ENCODE data around the gene PHLDB2. TPM values are rescaled to one million over a fixed set of nuclear protein-coding genes. Genes with fewer than 3 reads are reported as not detected.

The PHLDB2 gene
- total RNA-seq, 2 experiments from 2014 or later: 5.8 to 6.0 TPM

GRCh38 chr3:111885578-111885977, 26.5 kb downstream of the PHLDB2 start:
- H3K36me3 ChIP-seq (ENCODE audit: insufficient read depth, low read length): no peaks in the 10 kb centered on the region
- H3K9me3 Mint-ChIP-seq: no peaks in the 10 kb centered on the region
- H3K4me1 Mint-ChIP-seq (ENCODE audit: low read depth): no peaks in the 10 kb centered on the region
- no peaks in the 10 kb centered on the region for H3K36me3 Mint-ChIP-seq (ENCODE audit: low read depth)
- H3K27me3 ChIP-seq (ENCODE audit: control insufficient read depth in 1 of 2, insufficient read depth in 2 of 2, low read length in 2 of 2): no peaks in the 10 kb centered on the region
- no peaks in the 10 kb centered on the region for H3K27me3 Mint-ChIP-seq
- POLR2A ChIA-PET: no interaction called here
- H3K27ac Mint-ChIP-seq: no peak overlapping the region
- no peak for ATAC-seq (ENCODE audit: poor library complexity)
- no peaks in the 10 kb centered on the region for H3K9me3 ChIP-seq (ENCODE audit: control insufficient read depth in 1 of 2, insufficient read depth in 1 of 2, low read length in 2 of 2)
- intact Hi-C loops (cut with DNase I, micrococcal nuclease): no loop called here
- H3K4me3 Mint-ChIP-seq: no peak overlapping the region
- H3K4me1 ChIP-seq (ENCODE audit: insufficient read depth, low read length): no peaks in the 10 kb centered on the region
- no peak overlapping the region for H3K4me3 ChIP-seq (ENCODE audit: low read length)
- CTCF ChIA-PET: no interaction called here
- no peak overlapping the region for H3K27ac ChIP-seq (ENCODE audit: low read depth in 1 of 2, low read length in 2 of 2)
- no peak for TF ChIP-seq CTCF (IDR thresholded peaks at IDR 0.05)
- DNase-seq: no peak

DNA sequence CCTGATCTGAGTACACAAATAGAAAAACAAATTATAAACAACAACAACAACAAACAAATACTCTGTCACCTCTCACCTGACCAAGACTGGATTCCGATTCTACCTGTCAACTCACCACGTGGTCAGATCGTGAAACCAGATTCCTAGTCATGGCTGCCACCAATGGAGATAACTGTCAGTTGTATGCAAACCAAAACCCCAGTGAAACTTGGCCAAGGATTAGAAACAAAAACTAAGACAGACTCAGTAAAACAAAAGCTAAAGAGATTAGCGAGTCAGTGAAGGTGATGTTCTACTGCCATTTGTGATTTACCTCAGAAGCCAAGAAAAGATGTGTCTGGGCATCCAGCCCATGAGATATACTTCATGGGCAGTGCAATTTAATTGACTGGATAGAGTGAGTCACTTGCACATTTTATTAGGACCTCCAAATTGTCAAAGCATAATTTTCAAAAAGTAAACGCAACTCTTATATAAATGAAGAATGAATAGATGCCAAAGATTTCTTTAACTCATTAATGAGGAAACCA, 31.1 kb downstream of the PHLDB2 start:
- no peaks in the 10 kb centered on the region for H3K4me1 ChIP-seq (ENCODE audit: insufficient read depth, low read length)
- no peaks in the 10 kb centered on the region for H3K9me3 ChIP-seq (ENCODE audit: control insufficient read depth in 1 of 2, insufficient read depth in 1 of 2, low read length in 2 of 2)
- H3K4me3 ChIP-seq (ENCODE audit: low read length): no peak overlapping the region
- no peak overlapping the region for H3K27ac Mint-ChIP-seq
- no peaks in the 10 kb centered on the region for H3K36me3 Mint-ChIP-seq (ENCODE audit: low read depth)
- H3K27me3 ChIP-seq (ENCODE audit: control insufficient read depth in 1 of 2, insufficient read depth in 2 of 2, low read length in 2 of 2): no peaks in the 10 kb centered on the region
- DNase-seq (no peak), ATAC-seq (ENCODE audit: poor library complexity) (no peak)
- TF ChIP-seq CTCF (IDR thresholded peaks at IDR 0.05): no peak
- no peak overlapping the region for H3K4me3 Mint-ChIP-seq
- H3K36me3 ChIP-seq (ENCODE audit: insufficient read depth, low read length): no peaks in the 10 kb centered on the region
- no peaks in the 10 kb centered on the region for H3K9me3 Mint-ChIP-seq
- POLR2A ChIA-PET: no interaction called here
- no peaks in the 10 kb centered on the region for H3K27me3 Mint-ChIP-seq
- no peaks in the 10 kb centered on the region for H3K4me1 Mint-ChIP-seq (ENCODE audit: low read depth)
- intact Hi-C loops (cut with DNase I, micrococcal nuclease): no loop called here
- CTCF ChIA-PET: no interaction called here
- no peak overlapping the region for H3K27ac ChIP-seq (ENCODE audit: low read depth in 1 of 2, low read length in 2 of 2)

DNA sequence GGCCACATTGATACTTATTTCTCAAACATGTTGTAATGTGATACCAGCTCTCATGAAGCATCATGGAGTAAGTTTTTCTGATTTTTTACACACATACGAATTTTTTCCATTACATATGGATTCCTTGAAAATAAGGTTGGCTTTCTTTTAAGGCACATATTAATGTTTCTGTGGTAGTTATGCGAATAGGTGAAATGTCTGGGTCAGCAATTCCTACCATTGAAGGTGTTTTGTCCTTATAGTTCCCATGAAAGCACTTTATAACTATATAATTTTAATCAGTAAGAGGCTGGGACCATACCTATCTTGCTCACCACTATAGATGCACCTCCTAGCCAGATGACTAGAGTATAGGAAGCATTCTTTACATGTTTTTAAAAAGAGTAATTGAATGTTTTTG, 33.0 kb downstream of the PHLDB2 start:
- DNase-seq (no peak), ATAC-seq (ENCODE audit: poor library complexity) (no peak)
- no peaks in the 10 kb centered on the region for H3K27me3 Mint-ChIP-seq
- H3K27ac ChIP-seq (ENCODE audit: low read depth in 1 of 2, low read length in 2 of 2): no peak overlapping the region
- H3K27me3 ChIP-seq (ENCODE audit: control insufficient read depth in 1 of 2, insufficient read depth in 2 of 2, low read length in 2 of 2): no peaks in the 10 kb centered on the region
- ChIA-PET POLR2A (no interaction called here), CTCF (no interaction called here)
- no peaks in the 10 kb centered on the region for H3K9me3 ChIP-seq (ENCODE audit: control insufficient read depth in 1 of 2, insufficient read depth in 1 of 2, low read length in 2 of 2)
- H3K36me3 Mint-ChIP-seq (ENCODE audit: low read depth): no peaks in the 10 kb centered on the region
- H3K4me3 Mint-ChIP-seq: no peak overlapping the region
- H3K4me1 Mint-ChIP-seq (ENCODE audit: low read depth): no peaks in the 10 kb centered on the region
- no peak for TF ChIP-seq CTCF (IDR thresholded peaks at IDR 0.05)
- H3K4me1 ChIP-seq (ENCODE audit: insufficient read depth, low read length): no peaks in the 10 kb centered on the region
- intact Hi-C loops (cut with DNase I, micrococcal nuclease): no loop called here
- no peaks in the 10 kb centered on the region for H3K9me3 Mint-ChIP-seq
- H3K36me3 ChIP-seq (ENCODE audit: insufficient read depth, low read length): no peaks in the 10 kb centered on the region
- no peak overlapping the region for H3K4me3 ChIP-seq (ENCODE audit: low read length)
- no peak overlapping the region for H3K27ac Mint-ChIP-seq
